GM12864 (cell line): ENCODE data around the gene GIMAP2.

Source experiments
- DNase-seq: peaks from one replicate; pipeline ENCODE4 v3.0.0-alpha.2; 2011; ENCODE audit warnings: low read depth
- H3K4me3 ChIP-seq: 2 replicates; pipeline ENCODE4 v1.5.1; 2011; ENCODE audit warnings: mild to moderate bottlenecking, low read depth, low read length, control low read depth
- TF ChIP-seq, protein P1 (sequence below): IDR thresholded peaks from 2 replicates; pipeline ENCODE4 v1.5.1; 2011; ENCODE audit warnings: low read depth, mild to moderate bottlenecking, moderate library complexity, low read length, control low read depth, inconsistent platforms; ENCODE audit errors: missing control alignments

GIMAP2 gene

GRCh38 chr7:150734254-150734653, 48.7 kb downstream of the GIMAP2 start:
- TF ChIP-seq, protein P1, sequence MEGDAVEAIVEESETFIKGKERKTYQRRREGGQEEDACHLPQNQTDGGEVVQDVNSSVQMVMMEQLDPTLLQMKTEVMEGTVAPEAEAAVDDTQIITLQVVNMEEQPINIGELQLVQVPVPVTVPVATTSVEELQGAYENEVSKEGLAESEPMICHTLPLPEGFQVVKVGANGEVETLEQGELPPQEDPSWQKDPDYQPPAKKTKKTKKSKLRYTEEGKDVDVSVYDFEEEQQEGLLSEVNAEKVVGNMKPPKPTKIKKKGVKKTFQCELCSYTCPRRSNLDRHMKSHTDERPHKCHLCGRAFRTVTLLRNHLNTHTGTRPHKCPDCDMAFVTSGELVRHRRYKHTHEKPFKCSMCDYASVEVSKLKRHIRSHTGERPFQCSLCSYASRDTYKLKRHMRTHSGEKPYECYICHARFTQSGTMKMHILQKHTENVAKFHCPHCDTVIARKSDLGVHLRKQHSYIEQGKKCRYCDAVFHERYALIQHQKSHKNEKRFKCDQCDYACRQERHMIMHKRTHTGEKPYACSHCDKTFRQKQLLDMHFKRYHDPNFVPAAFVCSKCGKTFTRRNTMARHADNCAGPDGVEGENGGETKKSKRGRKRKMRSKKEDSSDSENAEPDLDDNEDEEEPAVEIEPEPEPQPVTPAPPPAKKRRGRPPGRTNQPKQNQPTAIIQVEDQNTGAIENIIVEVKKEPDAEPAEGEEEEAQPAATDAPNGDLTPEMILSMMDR, result no peak

GRCh38 chr7:150735596-150736358, 50.3 kb downstream of the GIMAP2 start:
- DNase-seq, result no peak
- TF ChIP-seq, protein P1, result no peak
- H3K4me3 ChIP-seq, result no peak overlapping the region

More at GRCh38 chr7:150734254-150734653, 48.7 kb downstream of the GIMAP2 start:
- peak; percentile 36 for DNase-seq
- no peak overlapping the region for H3K4me3 ChIP-seq

GRCh38 chr7:150736864-150737263, 51.4 kb downstream of the GIMAP2 start:
- DNase-seq, result no peak
- peak overlapping the region; percentile 77 for H3K4me3 ChIP-seq
- TF ChIP-seq, protein P1, result no peak

DNA sequence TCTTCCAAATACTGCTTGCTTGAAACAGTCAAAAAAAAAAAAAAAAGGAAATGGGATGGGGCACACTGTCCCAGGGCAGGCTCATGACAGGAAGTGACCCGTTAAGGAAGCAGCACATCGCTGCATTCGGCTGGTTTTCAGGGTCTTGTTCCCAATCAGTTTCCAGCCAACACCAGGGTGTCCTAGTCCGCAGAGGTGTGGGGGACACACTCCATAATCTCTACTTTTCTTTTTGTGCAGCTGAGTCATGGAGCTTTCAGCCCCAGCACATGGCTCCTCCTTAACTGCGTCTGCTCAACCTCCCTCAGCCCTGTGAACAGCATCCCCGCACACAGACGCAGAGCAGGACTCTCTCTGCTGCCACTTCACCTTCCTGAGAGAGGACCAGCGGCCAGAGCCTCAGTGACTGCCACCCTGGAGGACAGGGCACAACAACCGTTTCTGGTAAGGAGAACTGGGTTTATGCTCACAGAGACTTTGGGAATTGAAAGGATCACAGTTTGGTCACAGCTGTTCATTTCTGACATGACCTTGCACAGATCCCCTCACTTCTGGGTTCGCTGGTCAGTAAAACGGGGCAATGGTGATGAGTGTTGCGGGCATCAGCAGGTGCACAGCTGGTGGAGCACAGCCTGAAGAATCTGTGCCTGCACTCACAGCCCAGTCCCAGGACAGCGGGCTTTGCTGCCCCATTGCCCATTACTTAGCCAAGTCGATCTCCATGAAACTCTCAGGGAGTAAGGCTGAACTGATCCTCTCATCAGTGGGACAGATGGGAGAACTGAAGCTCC, 52.0 kb downstream of the GIMAP2 start, which contains the start of gene GIMAP5:
GIMAP5 (plus strand) TSS at position 154 of the 791 bp plus-strand sequence. CDS start 3,467 bp downstream, outside the sequence.
- DNase-seq, result no peak
- TF ChIP-seq, protein P1, result no peak
- peak within 1 kb of the TSS; percentile 77 for H3K4me3 ChIP-seq

DNA sequence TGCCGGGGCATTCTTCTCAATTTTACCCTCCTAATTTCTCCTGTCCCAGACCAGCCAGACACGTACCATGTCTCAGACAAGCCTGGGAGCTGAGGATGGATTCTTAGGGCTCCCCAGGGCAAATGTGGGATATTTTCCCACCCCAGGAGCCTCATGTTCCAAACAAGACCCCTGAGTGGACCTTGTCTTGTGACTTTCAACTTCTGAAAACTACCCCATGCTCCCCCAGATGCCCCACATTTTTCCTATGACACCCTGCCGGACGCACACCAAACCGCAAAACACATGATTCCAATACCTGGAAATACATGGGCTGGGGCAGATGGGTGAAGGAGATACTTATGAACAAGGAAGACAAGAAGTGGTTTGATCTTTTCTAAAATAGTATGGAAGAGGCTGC, 52.6 kb downstream of the GIMAP2 start:
- H3K4me3 ChIP-seq, result peak overlapping the region; percentile 77
- TF ChIP-seq, protein P1, result no peak
- no peak for DNase-seq

DNA sequence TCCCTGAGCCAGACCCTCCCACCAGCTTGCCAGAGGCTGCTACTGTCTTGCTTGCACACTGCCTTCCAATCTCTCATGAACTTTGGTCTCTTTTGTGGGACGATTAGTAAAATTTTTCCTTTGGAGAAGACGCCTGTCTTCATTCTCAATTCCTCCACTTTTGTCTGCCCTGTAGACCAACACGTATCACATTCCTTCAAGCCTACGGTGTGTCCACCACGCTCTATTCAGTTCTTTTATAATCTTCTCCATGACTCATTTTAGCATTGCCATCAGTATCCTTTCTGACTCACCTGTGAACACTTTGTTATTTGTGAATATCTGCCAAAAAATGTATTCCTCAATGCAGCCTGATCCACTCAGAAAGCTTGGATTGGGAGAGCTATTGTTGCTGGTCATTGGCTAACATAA, 53.1 kb downstream of the GIMAP2 start:
- DNase-seq, result no peak
- H3K4me3 ChIP-seq, result peak overlapping the region; percentile 77
- TF ChIP-seq, protein P1, result no peak
